Endothelial cell (in vitro differentiated cells): ENCODE measurements around the gene FIGN. TPM values are rescaled to one million over a fixed set of nuclear protein-coding genes. Genes with fewer than 3 reads are reported as not detected.

Experiments
- DNase-seq: peaks from one replicate; pipeline ENCODE4 v3.0.0; 2021; ENCODE audit warnings: low spot score
- H3K27ac Mint-ChIP-seq: one replicate; pipeline ENCODE4 v1.8.0; 2021; ENCODE audit warnings: mixed read lengths, inconsistent platforms; ENCODE audit not compliant: unreplicated experiment
- H3K27me3 Mint-ChIP-seq: one replicate; pipeline ENCODE4 v1.8.0; 2021; ENCODE audit warnings: mild to moderate bottlenecking, moderate library complexity, mixed read lengths, inconsistent platforms; ENCODE audit not compliant: unreplicated experiment
- H3K36me3 Mint-ChIP-seq: one replicate; pipeline ENCODE4 v1.8.0; 2021; ENCODE audit warnings: mild to moderate bottlenecking, low read depth, mixed read lengths, inconsistent platforms; ENCODE audit not compliant: unreplicated experiment
- H3K4me1 Mint-ChIP-seq: one replicate; pipeline ENCODE4 v1.8.0; 2021; ENCODE audit warnings: mild to moderate bottlenecking, mixed read lengths, inconsistent platforms; ENCODE audit not compliant: unreplicated experiment
- H3K4me3 Mint-ChIP-seq: one replicate; pipeline ENCODE4 v1.8.0; 2021; ENCODE audit warnings: mild to moderate bottlenecking, mixed read lengths, inconsistent platforms; ENCODE audit not compliant: unreplicated experiment
- H3K9me3 Mint-ChIP-seq: one replicate; pipeline ENCODE4 v1.8.0; 2021; ENCODE audit warnings: mixed read lengths, inconsistent platforms; ENCODE audit not compliant: unreplicated experiment
- CTCF ChIP-seq: fragments of 200-600 bp; sonication (generic); IDR thresholded peaks from one replicate; pipeline ENCODE4 v1.5.0; 2021; ENCODE audit warnings: antibody characterized with exemption; ENCODE audit not compliant: unreplicated experiment
- total RNA-seq: library from RNA; stranded (reverse); fragmentation: NEBNext Ultra II Directional; extraction: Animal tissue kit (Norgen Biotek cat#: 25700); gene quantifications from one replicate; pipeline ENCODE4 v1.2.1, GENCODE V29; 2021; ENCODE audit not compliant: unreplicated experiment

FIGN gene
- total RNA-seq, 1 donor from 2014 or later: 14.0 TPM

GRCh38 chr2:163703386-163703785, 32.4 kb downstream of the FIGN start:
- Mint-ChIP-seq H3K9me3 (no peaks in the 10 kb centered on the region), H3K27ac (no peak overlapping the region), H3K4me3 (no peak overlapping the region), H3K36me3 (no peaks in the 10 kb centered on the region), H3K4me1 (peaks cover 9% of the 10 kb centered on the region), H3K27me3 (no peaks in the 10 kb centered on the region)
- DNase-seq: no peak
- TF ChIP-seq CTCF: no peak

- Mint-ChIP-seq H3K4me3 (no peak overlapping the region), H3K27me3 (no peaks in the 10 kb centered on the region), H3K27ac (no peak overlapping the region), H3K4me1 (peaks cover 9% of the 10 kb centered on the region), H3K9me3 (no peaks in the 10 kb centered on the region), H3K36me3 (no peaks in the 10 kb centered on the region)
- no peak for TF ChIP-seq CTCF
- DNase-seq: no peak
These were observed 34.2 kb downstream of the FIGN start for GRCh38 chr2:163701399-163702195.

- Mint-ChIP-seq H3K4me1 (peaks cover 9% of the 10 kb centered on the region), H3K27ac (no peak overlapping the region), H3K27me3 (no peaks in the 10 kb centered on the region), H3K36me3 (no peaks in the 10 kb centered on the region), H3K4me3 (no peak overlapping the region), H3K9me3 (no peaks in the 10 kb centered on the region)
- DNase-seq: no peak
- no peak for TF ChIP-seq CTCF
These were observed 37.0 kb downstream of the FIGN start for GRCh38 chr2:163698857-163699256.

- H3K4me1 Mint-ChIP-seq: peaks cover 9% of the 10 kb centered on the region
- H3K36me3 Mint-ChIP-seq: no peaks in the 10 kb centered on the region
- H3K9me3 Mint-ChIP-seq: no peaks in the 10 kb centered on the region
- DNase-seq: no peak
- TF ChIP-seq CTCF: no peak
- no peaks in the 10 kb centered on the region for H3K27me3 Mint-ChIP-seq
- H3K4me3 Mint-ChIP-seq: no peak overlapping the region
- no peak overlapping the region for H3K27ac Mint-ChIP-seq
These were observed 37.8 kb downstream of the FIGN start for GRCh38 chr2:163697846-163698637.

- no peaks in the 10 kb centered on the region for H3K36me3 Mint-ChIP-seq
These were observed 38.4 kb downstream of the FIGN start for GRCh38 chr2:163697429-163697828.

More at GRCh38 chr2:163697429-163697828, 38.4 kb downstream of the FIGN start:
- no peaks in the 10 kb centered on the region for H3K27me3 Mint-ChIP-seq
- no peak overlapping the region for H3K27ac Mint-ChIP-seq
- no peak for DNase-seq
- no peaks in the 10 kb centered on the region for H3K9me3 Mint-ChIP-seq
- TF ChIP-seq CTCF: no peak
- peaks cover 9% of the 10 kb centered on the region for H3K4me1 Mint-ChIP-seq
- H3K4me3 Mint-ChIP-seq: no peak overlapping the region
